Measurements from ENCODE around the gene COL25A1.

COL25A1 gene

GRCh38 chr4:108840426-108840975 lies 462.0 kb downstream of the COL25A1 start:
- DNase-seq = no peak

- no peak for DNase-seq
These were observed 463.1 kb downstream of the COL25A1 start for GRCh38 chr4:108839333-108839732.

GRCh38 chr4:108838451-108838850 lies 464.0 kb downstream of the COL25A1 start:
- no peak for DNase-seq

GRCh38 chr4:108834835-108835384 lies 467.5 kb downstream of the COL25A1 start:
- DNase-seq = no peak

GRCh38 chr4:108834166-108834834 lies 468.2 kb downstream of the COL25A1 start:
- DNase-seq = no peak

GRCh38 chr4:108833046-108833445 lies 469.4 kb downstream of the COL25A1 start:
- DNase-seq = no peak

GRCh38 chr4:108831886-108832285 lies 470.6 kb downstream of the COL25A1 start:
- no peak for DNase-seq

- DNase-seq = no peak
These were observed 471.2 kb downstream of the COL25A1 start for GRCh38 chr4:108831291-108831690.

- DNase-seq = no peak
These were observed 471.8 kb downstream of the COL25A1 start for GRCh38 chr4:108830509-108831244.

GRCh38 chr4:108829966-108830492 lies 472.4 kb downstream of the COL25A1 start:
- DNase-seq = no peak

GRCh38 chr4:108828620-108829019 lies 473.8 kb downstream of the COL25A1 start:
- no peak for DNase-seq

- no peak for DNase-seq
These were observed 476.7 kb downstream of the COL25A1 start for GRCh38 chr4:108825737-108826136.

- DNase-seq = no peak
These were observed 481.0 kb downstream of the COL25A1 start for GRCh38 chr4:108821351-108821930.

- no peak for DNase-seq
These were observed 481.7 kb downstream of the COL25A1 start for GRCh38 chr4:108820492-108821350.

- DNase-seq = no peak
These were observed 488.1 kb downstream of the COL25A1 start for GRCh38 chr4:108814326-108814725.

GRCh38 chr4:108813261-108813660 lies 489.2 kb downstream of the COL25A1 start:
- no peak for DNase-seq

- DNase-seq = no peak
These were observed 491.0 kb downstream of the COL25A1 start for GRCh38 chr4:108811486-108811885.

GRCh38 chr4:108810087-108810486 lies 492.4 kb downstream of the COL25A1 start:
- no peak for DNase-seq

GRCh38 chr4:108804648-108805273 lies 497.7 kb downstream of the COL25A1 start:
- no peak for DNase-seq

- DNase-seq = no peak
These were observed 503.2 kb downstream of the COL25A1 start for GRCh38 chr4:108799306-108799705.

- no peak for DNase-seq
These were observed 506.3 kb downstream of the COL25A1 start for GRCh38 chr4:108796173-108796572.

- DNase-seq = no peak
These were observed 506.7 kb downstream of the COL25A1 start for GRCh38 chr4:108795733-108796132.

All from activated naive CD4-positive, alpha-beta T cell treated with Interleukin-2 at 50 U/mL for 16 hours (primary cell).